Spleen (tissue), 7 donors: Measurements from ENCODE around the gene HDAC9.

Experiments
- POLR2A ChIP-seq, 3 donors: fragments of 450-650 bp; IDR thresholded peaks; one replicate each; pipeline ENCODE4 v1.5.1; 2017; ENCODE audit warnings: antibody characterized with exemption in 3 of 3, mild to moderate bottlenecking in 1 of 3
- POLR2AphosphoS5 ChIP-seq, 3 donors: sonication (generic); formaldehyde crosslinking; IDR thresholded peaks; one replicate each; pipeline ENCODE4 v1.5.1; 2017; ENCODE audit warnings: antibody characterized with exemption in 3 of 3
- TF ChIP-seq, protein P1 (sequence below), 11 experiments: fragments of 200-600 bp in 7 of 11; fragments of 450-650 bp in 4 of 11; sonication (generic) in 4 of 11; IDR thresholded peaks in 8 of 11; conservative IDR thresholded peaks in 3 of 11; 1 replicate in 7 of 11; 2 replicates in 4 of 11; pipeline versions ENCODE4 v1.4.0 to v1.8.0; 2016 to 2021; ENCODE audit warnings: antibody characterized with exemption in 11 of 11, inconsistent platforms in 4 of 11, mild to moderate bottlenecking in 1 of 11
- donor health status: DM: no; HTN: no; CAD: no; lungs with moderate emphysema.
- donor health status: DM: no; HTN: no; CAD: no.
- donor health status: DM: no; HTN: no; CAD: no.

DNA sequence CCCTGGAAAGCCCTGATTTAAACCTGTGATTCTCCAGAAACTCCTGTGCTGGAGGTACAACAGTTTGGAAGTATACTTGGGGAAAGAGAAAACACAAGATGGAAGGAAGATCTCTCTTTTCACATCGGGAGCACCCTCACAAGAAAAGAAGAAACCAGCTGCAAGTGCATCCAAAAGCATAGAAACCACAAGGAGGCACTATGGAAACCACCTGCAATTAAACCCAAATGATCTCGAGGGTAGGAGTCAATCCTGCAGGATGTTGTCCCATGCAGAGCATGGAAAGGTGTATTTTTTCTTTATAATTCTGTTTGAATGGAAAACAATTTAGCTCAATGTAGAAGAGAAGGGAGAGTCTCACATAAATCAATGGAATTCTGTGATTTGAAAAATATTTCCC, 411.4 kb downstream of the HDAC9 start:
- TF ChIP-seq, protein P1, sequence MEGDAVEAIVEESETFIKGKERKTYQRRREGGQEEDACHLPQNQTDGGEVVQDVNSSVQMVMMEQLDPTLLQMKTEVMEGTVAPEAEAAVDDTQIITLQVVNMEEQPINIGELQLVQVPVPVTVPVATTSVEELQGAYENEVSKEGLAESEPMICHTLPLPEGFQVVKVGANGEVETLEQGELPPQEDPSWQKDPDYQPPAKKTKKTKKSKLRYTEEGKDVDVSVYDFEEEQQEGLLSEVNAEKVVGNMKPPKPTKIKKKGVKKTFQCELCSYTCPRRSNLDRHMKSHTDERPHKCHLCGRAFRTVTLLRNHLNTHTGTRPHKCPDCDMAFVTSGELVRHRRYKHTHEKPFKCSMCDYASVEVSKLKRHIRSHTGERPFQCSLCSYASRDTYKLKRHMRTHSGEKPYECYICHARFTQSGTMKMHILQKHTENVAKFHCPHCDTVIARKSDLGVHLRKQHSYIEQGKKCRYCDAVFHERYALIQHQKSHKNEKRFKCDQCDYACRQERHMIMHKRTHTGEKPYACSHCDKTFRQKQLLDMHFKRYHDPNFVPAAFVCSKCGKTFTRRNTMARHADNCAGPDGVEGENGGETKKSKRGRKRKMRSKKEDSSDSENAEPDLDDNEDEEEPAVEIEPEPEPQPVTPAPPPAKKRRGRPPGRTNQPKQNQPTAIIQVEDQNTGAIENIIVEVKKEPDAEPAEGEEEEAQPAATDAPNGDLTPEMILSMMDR (IDR thresholded peaks at IDR 0.05 in 8 of 11, conservative IDR thresholded peaks at IDR 0.05 in 3 of 11) = no peak
- no peak for TF ChIP-seq POLR2A (IDR thresholded peaks at IDR 0.05)
- no peak for TF ChIP-seq POLR2AphosphoS5 (IDR thresholded peaks at IDR 0.05)
